Activated T-cell treated with anti-CD3 and anti-CD28 coated beads, Interleukin-2, amount 50 U/mL, for 1 hour (primary cell): ENCODE results near the gene SPATA9.

Experiments used
- DNase-seq: peaks from one replicate; pipeline ENCODE4 v3.0.0-alpha.2; 2020

The SPATA9 gene

GRCh38 chr5:95613514-95613913 is 69.3 kb downstream of the SPATA9 start:
- no peak for DNase-seq

GRCh38 chr5:95611396-95611795 is 71.4 kb downstream of the SPATA9 start:
- DNase-seq, result no peak

- no peak for DNase-seq
These were observed 72.2 kb downstream of the SPATA9 start for GRCh38 chr5:95610546-95610945.

- no peak for DNase-seq
These were observed 73.1 kb downstream of the SPATA9 start for GRCh38 chr5:95609711-95610110.
